ENCODE data around the gene CXCR5.

CXCR5 gene

DNA sequence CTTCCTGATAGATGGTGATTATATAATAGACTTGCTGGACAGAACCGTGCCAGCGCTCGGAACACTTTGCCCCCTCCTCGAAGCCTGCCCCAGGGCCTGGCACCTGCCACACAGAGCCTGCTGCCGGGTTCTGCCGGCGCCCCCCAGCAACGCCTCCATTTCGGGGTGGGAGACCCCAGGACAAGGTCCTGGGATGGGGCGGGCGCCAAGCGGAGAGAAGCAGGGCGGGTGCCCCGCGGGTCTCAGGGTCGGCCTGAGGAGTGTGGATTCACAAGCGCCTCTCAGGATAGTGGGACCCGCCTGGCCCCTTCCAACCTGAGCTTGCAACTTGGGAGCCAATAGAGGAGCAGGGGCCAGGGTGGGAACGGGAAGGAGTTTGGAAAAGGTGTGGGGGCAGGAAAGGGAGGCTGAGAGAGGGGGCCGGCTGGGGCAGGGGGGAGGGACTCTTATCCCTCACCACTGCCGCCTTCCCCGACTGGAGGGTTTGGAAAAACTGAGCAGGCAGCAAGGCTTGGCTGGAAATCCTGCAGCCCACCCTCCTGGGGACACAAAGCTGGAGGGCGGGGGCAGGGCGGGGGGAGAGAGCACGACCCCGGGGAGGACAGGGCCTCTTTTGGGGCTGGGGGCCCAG lies 45.3 kb downstream of the CXCR5 start:
- Histone ChIP-seq H3K27me3 (replicated peaks) (no peaks in the 10 kb centered on the region), H3K27ac (no peak overlapping the region), H3K4me3 (ENCODE audit: low read depth, low read length) (peak overlapping the region; percentile 67), H3K36me3 (replicated peaks) (no peaks in the 10 kb centered on the region)
- no peak for DNase-seq
- in situ Hi-C loops (cut with HindIII; ENCODE audit: low pct_ligation_motif_present, low sequenced_read_pairs) = loop anchor here (25.0 kb wide), 1 partner anchor 217 kb away; no protein-coding TSS in a partner anchor
- TF ChIP-seq, protein P1, sequence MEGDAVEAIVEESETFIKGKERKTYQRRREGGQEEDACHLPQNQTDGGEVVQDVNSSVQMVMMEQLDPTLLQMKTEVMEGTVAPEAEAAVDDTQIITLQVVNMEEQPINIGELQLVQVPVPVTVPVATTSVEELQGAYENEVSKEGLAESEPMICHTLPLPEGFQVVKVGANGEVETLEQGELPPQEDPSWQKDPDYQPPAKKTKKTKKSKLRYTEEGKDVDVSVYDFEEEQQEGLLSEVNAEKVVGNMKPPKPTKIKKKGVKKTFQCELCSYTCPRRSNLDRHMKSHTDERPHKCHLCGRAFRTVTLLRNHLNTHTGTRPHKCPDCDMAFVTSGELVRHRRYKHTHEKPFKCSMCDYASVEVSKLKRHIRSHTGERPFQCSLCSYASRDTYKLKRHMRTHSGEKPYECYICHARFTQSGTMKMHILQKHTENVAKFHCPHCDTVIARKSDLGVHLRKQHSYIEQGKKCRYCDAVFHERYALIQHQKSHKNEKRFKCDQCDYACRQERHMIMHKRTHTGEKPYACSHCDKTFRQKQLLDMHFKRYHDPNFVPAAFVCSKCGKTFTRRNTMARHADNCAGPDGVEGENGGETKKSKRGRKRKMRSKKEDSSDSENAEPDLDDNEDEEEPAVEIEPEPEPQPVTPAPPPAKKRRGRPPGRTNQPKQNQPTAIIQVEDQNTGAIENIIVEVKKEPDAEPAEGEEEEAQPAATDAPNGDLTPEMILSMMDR (IDR thresholded peaks at IDR 0.05; ENCODE audit: low read depth, low read length, missing control alignments) = peak; percentile 11

DNA sequence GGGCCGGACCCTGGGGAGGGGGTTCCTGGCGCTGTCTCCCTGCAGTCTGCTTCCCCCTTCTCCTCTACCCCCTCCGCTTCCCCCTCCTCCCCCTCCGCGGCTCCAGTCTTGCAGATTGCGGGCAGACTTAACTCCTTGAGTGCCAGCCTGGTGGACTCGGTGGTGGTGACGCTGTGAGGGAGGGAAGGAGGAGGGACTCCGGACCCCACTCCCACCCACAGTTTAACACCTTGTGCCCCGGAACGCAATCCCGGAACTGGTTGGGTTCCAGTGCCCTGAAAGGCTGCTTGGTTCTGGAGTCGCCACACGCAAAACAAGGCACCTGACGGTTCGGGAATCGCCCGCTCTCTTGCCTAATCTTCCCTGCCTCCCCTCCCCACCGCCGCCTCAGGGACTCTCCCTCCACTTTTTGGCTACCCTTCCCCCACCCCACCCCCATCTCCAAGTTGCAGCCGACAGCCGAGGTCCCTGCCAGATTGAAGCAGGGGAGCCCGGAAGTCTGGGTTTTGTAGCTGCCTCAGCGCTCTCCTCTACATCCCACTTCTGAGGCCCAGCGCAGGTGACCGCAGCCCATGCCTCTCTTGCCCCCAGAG lies 45.9 kb downstream of the CXCR5 start:
- H3K4me3 ChIP-seq (ENCODE audit: low read depth, low read length) = peak overlapping the region; percentile 67
- peak; percentile 75 for DNase-seq
- no peaks in the 10 kb centered on the region for H3K27me3 ChIP-seq (replicated peaks)
- TF ChIP-seq, protein P1 (IDR thresholded peaks at IDR 0.05; ENCODE audit: low read depth, low read length, missing control alignments) = no peak
- H3K27ac ChIP-seq = no peak overlapping the region
- in situ Hi-C loops (cut with HindIII; ENCODE audit: low pct_ligation_motif_present, low sequenced_read_pairs) = loop anchor here (25.0 kb wide), 1 partner anchor 217 kb away; no protein-coding TSS in a partner anchor
- H3K36me3 ChIP-seq (replicated peaks) = no peaks in the 10 kb centered on the region

DNA sequence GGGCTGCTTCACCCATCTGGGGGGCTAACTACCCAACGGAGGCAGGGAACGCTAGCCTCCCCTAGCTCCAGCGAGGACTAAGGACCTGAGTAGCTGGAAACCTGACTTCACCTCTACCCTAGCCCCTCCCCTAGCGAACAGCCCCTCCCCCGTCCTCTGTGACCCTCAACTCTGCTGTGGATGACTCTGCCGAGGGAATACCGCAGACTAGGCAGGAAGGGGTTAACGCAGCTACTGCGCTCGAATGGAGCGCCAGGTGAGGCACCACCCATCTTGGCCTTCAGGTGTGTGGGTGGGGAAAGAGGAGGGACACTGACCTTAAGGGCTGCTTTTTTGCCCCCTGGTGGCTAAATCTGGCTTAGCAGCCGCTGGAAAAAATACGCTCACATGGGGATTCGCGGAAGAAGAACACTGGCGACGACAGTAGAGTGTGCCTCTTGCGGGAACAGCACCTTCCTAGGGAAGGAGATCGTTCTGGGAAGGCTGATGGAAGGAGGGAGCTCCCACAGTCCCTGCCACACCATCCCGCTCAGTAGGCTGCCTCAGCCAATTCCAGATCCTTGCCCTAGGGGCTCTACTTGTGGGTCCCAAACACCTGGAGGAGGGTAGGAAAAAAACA lies 46.5 kb downstream of the CXCR5 start:
- peak overlapping the region; percentile 67 for H3K4me3 ChIP-seq (ENCODE audit: low read depth, low read length)
- TF ChIP-seq, protein P1 (IDR thresholded peaks at IDR 0.05; ENCODE audit: low read depth, low read length, missing control alignments) = peak; percentile 94
- DNase-seq = peak; percentile 69
- no peak overlapping the region for H3K27ac ChIP-seq
- no peaks in the 10 kb centered on the region for H3K27me3 ChIP-seq (replicated peaks)
- no peaks in the 10 kb centered on the region for H3K36me3 ChIP-seq (replicated peaks)
- in situ Hi-C loops (cut with HindIII; ENCODE audit: low pct_ligation_motif_present, low sequenced_read_pairs) = loop anchor here (25.0 kb wide), 1 partner anchor 218 kb away; no protein-coding TSS in a partner anchor

DNA sequence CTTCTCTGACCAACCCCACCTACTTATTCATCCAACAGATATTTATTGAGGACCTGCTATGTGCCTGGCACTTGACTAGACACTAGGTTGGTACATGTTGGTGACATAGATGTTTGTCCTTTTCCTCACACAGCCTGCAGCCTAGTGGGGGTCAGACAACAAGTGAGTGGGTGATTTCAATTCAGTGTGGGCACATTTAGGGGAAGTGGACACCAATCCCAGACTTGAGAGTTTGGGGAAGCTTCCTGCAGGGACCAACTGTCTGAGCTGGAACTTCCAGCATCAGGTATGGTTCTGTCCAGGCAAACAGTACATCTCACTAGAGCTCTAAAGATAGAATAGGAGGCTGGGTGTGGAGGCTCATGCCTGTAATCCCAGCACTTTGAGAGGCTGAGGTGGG lies 47.9 kb downstream of the CXCR5 start:
- TF ChIP-seq, protein P1 (IDR thresholded peaks at IDR 0.05; ENCODE audit: low read depth, low read length, missing control alignments) = no peak
- no peaks in the 10 kb centered on the region for H3K27me3 ChIP-seq (replicated peaks)
- no peaks in the 10 kb centered on the region for H3K36me3 ChIP-seq (replicated peaks)
- in situ Hi-C loops (cut with HindIII; ENCODE audit: low pct_ligation_motif_present, low sequenced_read_pairs) = loop anchor here (25.0 kb wide), 1 partner anchor 219 kb away; no protein-coding TSS in a partner anchor
- no peak overlapping the region for H3K4me3 ChIP-seq (ENCODE audit: low read depth, low read length)
- H3K27ac ChIP-seq = no peak overlapping the region
- DNase-seq = no peak

DNA sequence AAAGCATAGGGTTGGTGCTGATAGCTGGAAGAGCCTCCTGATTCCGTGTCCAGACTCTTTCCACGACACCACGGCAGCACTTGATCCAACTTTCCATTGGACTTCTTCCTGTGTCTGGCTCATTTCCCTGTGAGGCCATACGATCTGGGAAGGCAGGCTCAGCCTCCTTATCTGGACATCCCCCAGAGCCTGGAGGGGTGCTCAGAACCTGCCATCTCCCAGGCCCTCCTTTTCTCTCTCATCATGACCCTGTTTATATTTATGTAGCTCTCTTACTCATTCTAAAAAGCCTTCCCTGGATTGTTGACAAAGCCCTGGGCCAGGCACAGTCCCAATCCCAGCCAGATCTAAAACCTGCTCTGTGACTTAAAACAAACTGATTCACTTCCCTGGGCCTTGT lies 49.8 kb downstream of the CXCR5 start:
- in situ Hi-C loops (cut with HindIII; ENCODE audit: low pct_ligation_motif_present, low sequenced_read_pairs) = loop anchor here (25.0 kb wide), 1 partner anchor 221 kb away; no protein-coding TSS in a partner anchor
- no peak overlapping the region for H3K27ac ChIP-seq
- DNase-seq = no peak
- H3K27me3 ChIP-seq (replicated peaks) = no peaks in the 10 kb centered on the region
- no peaks in the 10 kb centered on the region for H3K36me3 ChIP-seq (replicated peaks)
- H3K4me3 ChIP-seq (ENCODE audit: low read depth, low read length) = no peak overlapping the region
- TF ChIP-seq, protein P1 (IDR thresholded peaks at IDR 0.05; ENCODE audit: low read depth, low read length, missing control alignments) = no peak
